Left lung (tissue), 10 donors: ENCODE data around the gene ATP9A. TPM values are rescaled to one million over a fixed set of nuclear protein-coding genes. Genes with fewer than 3 reads are reported as not detected.
A peak's percentile ranks its signal among the peaks of the same experiment; 100 is the strongest.

Experiments used
- ATAC-seq: fragments of 200-7000 bp; cut with Tn5 transposase; one replicate; pipeline ENCODE4 v1.9.1; 2020; ENCODE audit warnings: moderate library complexity
- DNase-seq, 4 donors: peaks; one replicate each; pipeline ENCODE4 v3.0.0-alpha.2; 2013 to 2020
- H3K27ac ChIP-seq, 2 donors: fragments of 200-600 bp; sonication (generic) in 1 of 2; one replicate each; pipeline versions ENCODE4 v1.5.0 to v1.8.0; 2020 to 2021
- H3K27me3 ChIP-seq, 2 donors: fragments of 200-600 bp; sonication (generic) in 1 of 2; one replicate each; pipeline versions ENCODE4 v1.5.0 to v1.8.0; 2020 to 2021
- H3K36me3 ChIP-seq, 2 donors: fragments of 200-600 bp; sonication (generic) in 1 of 2; one replicate each; pipeline versions ENCODE4 v1.5.0 to v1.8.0; 2020 to 2021
- H3K4me1 ChIP-seq, 2 donors: fragments of 200-600 bp; one replicate each; pipeline ENCODE4 v1.8.0; 2021
- H3K4me3 ChIP-seq, 2 donors: fragments of 200-600 bp; sonication (generic) in 1 of 2; one replicate each; pipeline versions ENCODE4 v1.5.0 to v1.8.0; 2020 to 2021; ENCODE audit warnings: mild to moderate bottlenecking in 1 of 2
- H3K9me3 ChIP-seq, 2 donors: fragments of 200-600 bp; sonication (generic) in 1 of 2; one replicate each; pipeline versions ENCODE4 v1.5.0 to v1.8.0; 2020 to 2021
- CTCF ChIP-seq, 2 donors: fragments of 200-600 bp; sonication (generic) in 1 of 2; IDR thresholded peaks; one replicate each; pipeline versions ENCODE4 v1.5.0 to v1.8.0; 2021; ENCODE audit warnings: antibody characterized with exemption in 2 of 2
- intact Hi-C, 2 donors: fragments of 100-400 bp; cut with DNase I; formaldehyde crosslinking; loops; one replicate each; pipeline versions ENCODE4 v1.11.2 to v1.14.2; 2022
- polyA plus RNA-seq, 6 donors: library from polyadenylated mRNA; unstranded; fragments of 120-200 nt; gene quantifications; one replicate each; pipeline ENCODE4 v1.2.1, GENCODE V29; 2013; ENCODE audit not compliant: insufficient read length in 6 of 6
- total RNA-seq, 2 donors: library from RNA; stranded (reverse); fragmentation: NEBNext Ultra II Directional; extraction: Animal tissue kit (Norgen Biotek cat#: 25700); gene quantifications; one replicate each; pipeline ENCODE4 v1.2.1, GENCODE V29; 2021
- donor health status: DM: no; HTN: yes; CAD: no.
- donor health status: DM: no; HTN: no; CAD: no.

Gene ATP9A
- total and polyA plus RNA-seq, 8 donors = 15.3 to 59.7 (median 50.4) TPM

GRCh38 chr20:51624157-51624731 lies 143.9 kb downstream of the ATP9A start:
- peak; percentile 35 to 56 for TF ChIP-seq CTCF (IDR thresholded peaks at IDR 0.05)
- H3K4me3 ChIP-seq = no peak overlapping the region
- no peaks in the 10 kb centered on the region for H3K9me3 ChIP-seq
- no peaks in the 10 kb centered on the region for H3K27me3 ChIP-seq
- H3K36me3 ChIP-seq = peaks cover 0 to 7% of the 10 kb centered on the region in 2 donors
- no peaks in the 10 kb centered on the region for H3K4me1 ChIP-seq
- intact Hi-C loops = loop anchor here in 1 of 2 donors (10.0 kb wide), 1 partner anchor 249 kb away; no protein-coding TSS in a partner anchor
- DNase-seq (peak; percentile 39 to 80 (median 52)), ATAC-seq (peak; percentile 80)
- no peak overlapping the region for H3K27ac ChIP-seq

GRCh38 chr20:51623255-51623654 lies 144.9 kb downstream of the ATP9A start:
- TF ChIP-seq CTCF (IDR thresholded peaks at IDR 0.05) = no peak
- Histone ChIP-seq H3K4me1 (no peaks in the 10 kb centered on the region), H3K27me3 (no peaks in the 10 kb centered on the region), H3K4me3 (no peak overlapping the region), H3K36me3 (peaks cover 0 to 14% of the 10 kb centered on the region in 2 donors), H3K9me3 (no peaks in the 10 kb centered on the region), H3K27ac (no peak overlapping the region)
- DNase-seq = peak in 1 of 4 donors; percentile 6
- intact Hi-C loops = loop anchor here in 1 of 2 donors (10.0 kb wide), 1 partner anchor 248 kb away; no protein-coding TSS in a partner anchor
- ATAC-seq = no peak

- Histone ChIP-seq H3K27ac (no peak overlapping the region), H3K27me3 (no peaks in the 10 kb centered on the region), H3K36me3 (peaks cover 0 to 15% of the 10 kb centered on the region in 2 donors), H3K4me1 (no peaks in the 10 kb centered on the region), H3K4me3 (no peak overlapping the region), H3K9me3 (no peaks in the 10 kb centered on the region)
- ATAC-seq (no peak), DNase-seq (no peak)
- no peak for TF ChIP-seq CTCF (IDR thresholded peaks at IDR 0.05)
- intact Hi-C loops = loop anchor here in 1 of 2 donors (10.0 kb wide), 1 partner anchor 247 kb away; no protein-coding TSS in a partner anchor
Measured at GRCh38 chr20:51622004-51622874, 146.0 kb downstream of the ATP9A start.

- Histone ChIP-seq H3K36me3 (peaks cover 0 to 15% of the 10 kb centered on the region in 2 donors), H3K4me1 (no peaks in the 10 kb centered on the region), H3K27me3 (no peaks in the 10 kb centered on the region), H3K4me3 (no peak overlapping the region), H3K27ac (no peak overlapping the region), H3K9me3 (no peaks in the 10 kb centered on the region)
- no peak for ATAC-seq
- intact Hi-C loops = loop anchor here in 1 of 2 donors (10.0 kb wide), 1 partner anchor 246 kb away; no protein-coding TSS in a partner anchor
- TF ChIP-seq CTCF (IDR thresholded peaks at IDR 0.05) = no peak
- DNase-seq = no peak
Measured at GRCh38 chr20:51620432-51620831, 147.8 kb downstream of the ATP9A start.

- Histone ChIP-seq H3K4me3 (no peak overlapping the region), H3K36me3 (peaks cover 0 to 7% of the 10 kb centered on the region in 2 donors), H3K9me3 (no peaks in the 10 kb centered on the region), H3K27me3 (no peaks in the 10 kb centered on the region), H3K4me1 (no peaks in the 10 kb centered on the region), H3K27ac (no peak overlapping the region)
- DNase-seq (no peak), ATAC-seq (no peak)
- no peak for TF ChIP-seq CTCF (IDR thresholded peaks at IDR 0.05)
- intact Hi-C loops = no loop called here
Measured at GRCh38 chr20:51616060-51616459, 152.1 kb downstream of the ATP9A start.
